Spleen (tissue), 11 donors: ENCODE measurements around the gene EPB41L4A. TPM values are rescaled to one million over a fixed set of nuclear protein-coding genes. Genes with fewer than 3 reads are reported as not detected.

Experiments used
- DNase-seq: peaks from one replicate; pipeline ENCODE4 v3.0.0-alpha.2; 2020
- H3K27ac ChIP-seq, 8 donors: fragments of 200-600 bp; sonication (generic) in 7 of 8; 1 replicate in 4 of 8; 2 replicates in 4 of 8; pipeline versions ENCODE4 v1.5.0 to v1.8.0; 2016 to 2021; ENCODE audit warnings: inconsistent platforms in 4 of 8, mild to moderate bottlenecking in 4 of 8, moderate library complexity in 1 of 8
- H3K27me3 ChIP-seq, 7 donors: fragments of 200-600 bp; sonication (generic) in 6 of 7; replicated peaks in 1 of 7; 1 replicate in 4 of 7; 2 replicates in 3 of 7; pipeline versions ENCODE4 v1.5.0 to v1.8.0; 2016 to 2021; ENCODE audit warnings: inconsistent platforms in 3 of 7, mild to moderate bottlenecking in 1 of 7
- H3K36me3 ChIP-seq, 6 donors: fragments of 200-600 bp; sonication (generic) in 5 of 6; 1 replicate in 4 of 6; 2 replicates in 2 of 6; pipeline versions ENCODE4 v1.5.0 to v1.8.0; 2016 to 2021; ENCODE audit warnings: inconsistent platforms in 2 of 6
- H3K4me1 ChIP-seq, 6 donors: fragments of 200-600 bp; sonication (generic) in 5 of 6; 1 replicate in 3 of 6; 2 replicates in 3 of 6; pipeline versions ENCODE4 v1.5.0 to v1.8.0; 2016 to 2021; ENCODE audit warnings: inconsistent platforms in 3 of 6
- H3K4me3 ChIP-seq, 8 donors: fragments of 200-600 bp; sonication (generic) in 7 of 8; 1 replicate in 4 of 8; 2 replicates in 4 of 8; pipeline versions ENCODE4 v1.5.0 to v1.8.0; 2016 to 2021; ENCODE audit warnings: inconsistent platforms in 4 of 8, mild to moderate bottlenecking in 4 of 8, moderate library complexity in 2 of 8
- H3K9me3 ChIP-seq, 8 donors: fragments of 200-600 bp; sonication (generic) in 7 of 8; 1 replicate in 4 of 8; 2 replicates in 4 of 8; pipeline versions ENCODE4 v1.5.0 to v1.8.0; 2016 to 2021; ENCODE audit warnings: inconsistent platforms in 4 of 8
- CTCF ChIP-seq, 11 experiments: fragments of 200-600 bp in 7 of 11; fragments of 450-650 bp in 4 of 11; sonication (generic) in 4 of 11; IDR thresholded peaks in 8 of 11; conservative IDR thresholded peaks in 3 of 11; 1 replicate in 7 of 11; 2 replicates in 4 of 11; pipeline versions ENCODE4 v1.4.0 to v1.8.0; 2016 to 2021; ENCODE audit warnings: antibody characterized with exemption in 11 of 11, inconsistent platforms in 4 of 11, mild to moderate bottlenecking in 1 of 11
- POLR2A ChIP-seq, 3 donors: fragments of 450-650 bp; IDR thresholded peaks; one replicate each; pipeline ENCODE4 v1.5.1; 2017; ENCODE audit warnings: antibody characterized with exemption in 3 of 3, mild to moderate bottlenecking in 1 of 3
- POLR2AphosphoS5 ChIP-seq, 3 donors: sonication (generic); formaldehyde crosslinking; IDR thresholded peaks; one replicate each; pipeline ENCODE4 v1.5.1; 2017; ENCODE audit warnings: antibody characterized with exemption in 3 of 3
- WGBS, 5 donors: extraction: QIAGEN DNeasy Blood & Tissue Kit in 3 of 5; methylation state at CpG; one replicate each; pipeline versions ENCODE4 v1.1.5 to v1.1.7; 2013 to 2018; 5-methylcytosine and 5-hydroxymethylcytosine counted together
- intact Hi-C: fragments of 100-400 bp; cut with DNase I; formaldehyde crosslinking; loops from one replicate; pipeline ENCODE4 v1.15.0; 2023; ENCODE audit warnings: low total_unique reads
- polyA plus RNA-seq, 3 donors: library from polyadenylated mRNA; stranded (reverse); fragments of 200-250 nt; gene quantifications; one replicate each; pipeline ENCODE4 v1.2.1, GENCODE V29; 2013
- total RNA-seq, 7 donors: library from RNA; depleted of rRNA in 3 of 7; stranded (reverse); fragments of >200 nt in 3 of 7; fragmentation: NEBNext Ultra II Directional in 4 of 7; extraction: Animal tissue kit (Norgen Biotek cat#: 25700) in 4 of 7; gene quantifications; one replicate each; pipeline versions ENCODE4 v1.1.0 to v1.2.1, GENCODE V29; 2016 to 2021
- donor health status: healthy with polysubstance abuse.
- donor health status: DM: no; HTN: no; CAD: no; lungs with moderate emphysema.
- donor health status: DM: no; HTN: no; CAD: no.
- donor health status: Bipolar disorder and iron deficiency.
- donor health status: healthy.
- donor health status: DM: no; HTN: no; CAD: no.
- donor health status: DM: yes; HTN: yes; CAD: no.

The EPB41L4A gene
- total and polyA plus RNA-seq, 10 donors = 1.4 to 28.1 (median 12.2) TPM

DNA sequence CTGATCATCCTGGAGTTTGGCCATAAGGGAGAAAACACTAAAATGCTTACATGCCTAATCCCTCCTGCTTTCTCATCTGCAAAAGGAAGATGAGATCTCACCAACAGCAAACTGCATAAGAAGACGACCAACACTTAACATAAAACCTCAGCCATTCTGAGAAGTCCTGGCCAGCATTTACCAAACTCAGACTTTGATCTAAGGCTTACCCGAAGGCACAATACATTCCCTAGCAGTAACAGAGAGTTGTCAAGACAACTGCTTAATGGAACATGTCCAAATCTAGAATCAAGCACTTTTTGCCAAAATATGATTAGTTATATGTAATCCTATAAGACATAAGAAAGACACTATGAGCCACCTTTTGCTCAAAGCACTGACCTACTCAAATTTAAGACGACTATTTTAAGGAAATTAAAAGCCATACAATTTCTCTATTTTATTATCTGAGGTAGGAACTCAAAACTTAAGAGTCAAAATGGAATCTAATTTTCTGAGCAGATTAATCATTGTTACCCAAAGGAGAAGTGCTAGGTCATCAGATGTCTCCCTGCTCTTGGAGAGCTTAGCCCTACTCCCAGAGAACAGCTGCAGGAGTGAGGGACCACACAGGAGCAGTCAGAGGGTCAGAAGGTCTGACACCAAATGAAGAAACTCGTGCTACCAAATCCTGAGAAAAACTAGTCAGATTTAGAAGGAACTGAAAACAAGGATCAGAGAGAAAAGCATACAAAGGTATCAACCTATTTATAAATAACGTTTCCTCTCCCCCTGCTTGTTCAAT, 39.3 kb downstream of the EPB41L4A start:
- no peak for DNase-seq
- no peaks in the 10 kb centered on the region for H3K9me3 ChIP-seq
- intact Hi-C loops = no loop called here
- H3K36me3 ChIP-seq = no peaks in the 10 kb centered on the region
- no peaks in the 10 kb centered on the region for H3K27me3 ChIP-seq
- no peak overlapping the region for H3K4me3 ChIP-seq
- TF ChIP-seq CTCF (IDR thresholded peaks at IDR 0.05 in 8 of 11, conservative IDR thresholded peaks at IDR 0.05 in 3 of 11) = no peak
- no peak for TF ChIP-seq POLR2A (IDR thresholded peaks at IDR 0.05)
- no peak for TF ChIP-seq POLR2AphosphoS5 (IDR thresholded peaks at IDR 0.05)
- no peak overlapping the region for H3K27ac ChIP-seq
- 69 to 75% (median 71%) methylated on average over 5 of the region's 5 CpGs for WGBS, 5 donors
- H3K4me1 ChIP-seq = no peaks in the 10 kb centered on the region

DNA sequence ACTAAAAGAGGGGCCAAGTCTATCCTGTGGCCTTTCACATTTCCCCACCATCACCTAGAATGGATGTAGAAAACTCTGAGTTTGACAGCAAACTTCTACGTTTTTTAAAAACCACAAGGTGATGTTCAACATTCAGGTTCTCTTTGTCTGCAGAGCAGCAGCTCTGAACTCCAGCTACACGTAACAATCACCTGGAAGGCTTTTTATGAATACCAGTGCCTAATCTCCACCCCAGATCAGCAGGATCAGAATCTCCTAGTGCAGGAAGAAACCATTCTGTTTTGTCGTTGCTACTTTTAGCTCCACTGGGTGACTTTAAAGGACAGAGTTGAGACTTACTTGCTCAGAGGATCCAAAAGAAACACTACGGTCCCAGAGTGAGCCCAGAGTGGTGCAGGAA, 44.3 kb downstream of the EPB41L4A start:
- TF ChIP-seq POLR2AphosphoS5 (IDR thresholded peaks at IDR 0.05) (no peak), POLR2A (IDR thresholded peaks at IDR 0.05) (no peak), CTCF (IDR thresholded peaks at IDR 0.05 in 8 of 11, conservative IDR thresholded peaks at IDR 0.05 in 3 of 11) (no peak)
- Histone ChIP-seq H3K36me3 (no peaks in the 10 kb centered on the region), H3K27ac (no peak overlapping the region), H3K9me3 (no peaks in the 10 kb centered on the region), H3K4me1 (no peaks in the 10 kb centered on the region), H3K27me3 (no peaks in the 10 kb centered on the region), H3K4me3 (no peak overlapping the region)
- 67 to 78% (median 74%) methylated on average over 4 of the region's 4 CpGs for WGBS, 5 donors
- no peak for DNase-seq
- intact Hi-C loops = no loop called here

DNA sequence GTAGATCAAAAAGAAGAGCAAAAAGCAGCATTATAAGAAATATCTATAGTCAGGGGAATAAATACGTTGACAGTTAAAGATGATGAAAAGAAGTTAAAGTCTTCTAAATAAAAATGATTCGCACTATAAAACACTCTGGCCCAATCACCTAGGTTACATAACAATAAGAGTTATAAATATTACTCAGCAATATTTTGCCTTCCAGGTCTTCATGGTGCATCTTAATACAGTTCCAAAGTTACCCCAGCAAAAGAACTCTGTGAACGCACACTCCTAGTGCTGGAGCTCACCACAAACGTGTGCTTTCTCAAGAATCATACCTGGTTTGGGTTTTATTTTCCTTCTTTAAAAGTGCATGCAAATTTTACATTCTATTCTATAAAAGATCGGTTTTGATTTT, 44.7 kb downstream of the EPB41L4A start:
- intact Hi-C loops = no loop called here
- no peak overlapping the region for H3K27ac ChIP-seq
- no peaks in the 10 kb centered on the region for H3K36me3 ChIP-seq
- H3K4me3 ChIP-seq = no peak overlapping the region
- TF ChIP-seq CTCF (IDR thresholded peaks at IDR 0.05 in 8 of 11, conservative IDR thresholded peaks at IDR 0.05 in 3 of 11) (no peak), POLR2A (IDR thresholded peaks at IDR 0.05) (no peak), POLR2AphosphoS5 (IDR thresholded peaks at IDR 0.05) (no peak)
- H3K4me1 ChIP-seq = no peaks in the 10 kb centered on the region
- 84 to 90% (median 85%) methylated on average over 5 of the region's 5 CpGs for WGBS, 5 donors
- H3K27me3 ChIP-seq = no peaks in the 10 kb centered on the region
- H3K9me3 ChIP-seq = no peaks in the 10 kb centered on the region
- DNase-seq = no peak

DNA sequence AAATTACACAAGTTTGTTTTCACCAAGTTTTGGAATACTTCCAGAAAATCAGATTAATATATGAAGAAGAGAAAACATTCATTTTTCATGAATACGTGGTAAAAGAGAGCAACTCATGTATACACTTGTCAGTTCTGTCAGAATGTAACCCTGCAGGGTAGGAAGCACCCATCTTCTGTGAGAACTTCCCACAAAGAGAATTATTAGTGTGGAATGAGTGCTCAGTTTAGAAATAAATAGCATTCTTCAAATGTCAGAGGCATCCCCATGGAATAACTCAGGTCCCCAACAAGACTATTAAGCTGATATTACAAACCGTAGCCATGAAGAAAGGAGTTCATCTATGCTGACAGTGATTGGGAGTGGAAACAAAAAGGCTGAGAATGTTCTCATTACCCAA, 45.2 kb downstream of the EPB41L4A start:
- Histone ChIP-seq H3K4me1 (no peaks in the 10 kb centered on the region), H3K27ac (no peak overlapping the region), H3K36me3 (no peaks in the 10 kb centered on the region), H3K9me3 (no peaks in the 10 kb centered on the region), H3K4me3 (no peak overlapping the region), H3K27me3 (no peaks in the 10 kb centered on the region)
- no peak for TF ChIP-seq POLR2AphosphoS5 (IDR thresholded peaks at IDR 0.05)
- no peak for TF ChIP-seq CTCF (IDR thresholded peaks at IDR 0.05 in 8 of 11, conservative IDR thresholded peaks at IDR 0.05 in 3 of 11)
- TF ChIP-seq POLR2A (IDR thresholded peaks at IDR 0.05) = no peak
- intact Hi-C loops = no loop called here
- WGBS, 5 donors = 82 to 91% (median 85%) methylated on average over 2 of the region's 2 CpGs
- no peak for DNase-seq
